Panc1 (cell line): ENCODE measurements around the gene ASMT. TPM values are rescaled to one million over a fixed set of nuclear protein-coding genes. Genes with fewer than 3 reads are reported as not detected.

ENCODE experiments used
- ATAC-seq: fragments of 200-7000 bp; cut with Tn5 transposase; 2 replicates; pipeline ENCODE4 v1.9.1; 2020; ENCODE audit warnings: mild to moderate bottlenecking, moderate library complexity
- BruUV-seq: library from RNA; stranded (reverse); fragments of 400-500 nt; replicated peaks from 2 replicates; lab custom pipeline; 2021; lab: Mats Ljungman, UMichigan
- CTCF ChIA-PET: fragments of 300-600 bp; sonication (Branson Sonifier 250); formaldehyde crosslinking; loops from one replicate; lab custom pipeline; 2022; ENCODE audit warnings: antibody characterized with exemption; lab: Charles Lee
- POLR2A ChIA-PET: fragments of 300-600 bp; sonication (Branson Sonifier 250); formaldehyde crosslinking; loops from one replicate; lab custom pipeline; 2022; ENCODE audit warnings: antibody characterized with exemption; lab: Charles Lee
- DNase-seq: peaks from one replicate; pipeline ENCODE4 v3.0.0-alpha.2; 2010; ENCODE audit warnings: low read depth, low spot score
- H3K27ac ChIP-seq: 2 replicates; pipeline ENCODE4 v1.5.1; 2011; ENCODE audit warnings: mild to moderate bottlenecking, low read length, inconsistent platforms
- H3K27me3 ChIP-seq: fragments of 200-500 bp; sonication (Bioruptor generic); 2 replicates; pipeline ENCODE4 v1.6.0; 2014; ENCODE audit warnings: low read length, inconsistent platforms; ENCODE audit not compliant: control insufficient read depth, insufficient read depth
- H3K36me3 ChIP-seq: fragments of 200-500 bp; sonication (Bioruptor generic); 2 replicates; pipeline ENCODE4 v1.5.1; 2014; ENCODE audit warnings: inconsistent platforms, mild to moderate bottlenecking, low read length, moderate library complexity; ENCODE audit not compliant: control insufficient read depth, insufficient read depth
- H3K4me1 ChIP-seq: 2 replicates; pipeline ENCODE4 v1.5.1; 2011; ENCODE audit warnings: inconsistent platforms, mild to moderate bottlenecking, low read length, moderate library complexity; ENCODE audit not compliant: control insufficient read depth, insufficient read depth
- H3K4me3 ChIP-seq, 2 experiments: 2 replicates each; pipeline ENCODE4 v1.5.1; 2011 to 2012; ENCODE audit warnings: low read depth in 2 of 2, low read length in 2 of 2, mild to moderate bottlenecking in 2 of 2, inconsistent platforms in 1 of 2, moderate library complexity in 1 of 2
- H3K9me3 ChIP-seq: fragments of 200-500 bp; sonication (Bioruptor generic); 2 replicates; pipeline ENCODE4 v1.5.1; 2014; ENCODE audit warnings: low read depth, mild to moderate bottlenecking, inconsistent platforms, low read length, moderate library complexity; ENCODE audit not compliant: control insufficient read depth, insufficient read depth
- CTCF ChIP-seq: fragments of 450-650 bp; IDR thresholded peaks from 2 replicates; pipeline ENCODE4 v1.5.1; 2017; ENCODE audit warnings: mild to moderate bottlenecking
- POLR2AphosphoS5 ChIP-seq: IDR thresholded peaks from 2 replicates; pipeline ENCODE4 v1.6.1; 2012; ENCODE audit warnings: mild to moderate bottlenecking, low read depth, low read length, moderate library complexity
- REST ChIP-seq, 2 experiments: IDR thresholded peaks; 2 replicates each; pipeline ENCODE4 v1.6.1; 2011 to 2012; ENCODE audit warnings: low read depth in 2 of 2, control low read depth in 1 of 2, low read length in 1 of 2, mild to moderate bottlenecking in 1 of 2, moderate library complexity in 1 of 2; ENCODE audit not compliant: insufficient read depth in 1 of 2
- SIN3A ChIP-seq: IDR thresholded peaks from 2 replicates; pipeline ENCODE4 v1.6.1; 2012; ENCODE audit warnings: low read depth, mild to moderate bottlenecking, low read length, moderate library complexity, borderline replicate concordance; ENCODE audit not compliant: insufficient read depth
- TCF7L2 ChIP-seq: IDR thresholded peaks from 2 replicates; pipeline ENCODE4 v1.6.1; 2011; ENCODE audit warnings: mild to moderate bottlenecking, low read depth, low read length, inconsistent platforms
- in situ Hi-C: cut with HindIII; loops from 2 replicates; pipeline ENCODE4 v1.10.0; 2016; ENCODE audit warnings: low sequenced_read_pairs, low pct_unique_long_range_greater_than_20kb
- intact Hi-C: fragments of 100-400 bp; cut with micrococcal nuclease; formaldehyde crosslinking; loops from one replicate; pipeline ENCODE4 v1.10.0; 2022; ENCODE audit not compliant: unreplicated experiment
- total RNA-seq: library from RNA; stranded (reverse); gene quantifications from one replicate; pipeline ENCODE4 v1.2.1, GENCODE V29; 2021; ENCODE audit not compliant: unreplicated experiment

The ASMT gene
- total RNA-seq, 1 experiment from 2014 or later: not detected

- ChIA-PET POLR2A (no interaction called here), CTCF (no interaction called here)
- DNase-seq (no peak), ATAC-seq (no peak)
- Histone ChIP-seq H3K27me3 (no peaks in the 10 kb centered on the region), H3K27ac (no peak overlapping the region), H3K4me3 (no peak overlapping the region), H3K36me3 (no peaks in the 10 kb centered on the region; the same call in 1 of the 2 replicates), H3K4me1 (no peaks in the 10 kb centered on the region), H3K9me3 (no peaks in the 10 kb centered on the region)
- in situ Hi-C loops (no loop called here), intact Hi-C loops (no loop called here)
- BruUV-seq: no TSS peak
- TF ChIP-seq SIN3A (no peak), TCF7L2 (no peak), CTCF (no peak), REST (IDR thresholded peaks at IDR 0.05; ENCODE audit: insufficient read depth in 1 of 2, low read depth in 2 of 2, low read length in 1 of 2) (no peak), POLR2AphosphoS5 (no peak)
These were observed 12.6 kb upstream of the ASMT start for GRCh38 chrX:1602299-1602698.

- TF ChIP-seq SIN3A (no peak), TCF7L2 (no peak), POLR2AphosphoS5 (no peak), CTCF (no peak), REST (IDR thresholded peaks at IDR 0.05; ENCODE audit: insufficient read depth in 1 of 2, low read depth in 2 of 2, low read length in 1 of 2) (no peak)
- CTCF ChIA-PET: no interaction called here
- intact Hi-C loops: no loop called here
These were observed 8.4 kb upstream of the ASMT start for GRCh38 chrX:1606496-1606895.

More at GRCh38 chrX:1606496-1606895, 8.4 kb upstream of the ASMT start:
- H3K4me1 ChIP-seq: no peaks in the 10 kb centered on the region
- no peaks in the 10 kb centered on the region for H3K27me3 ChIP-seq
- no peaks in the 10 kb centered on the region; the same call in 1 of the 2 replicates for H3K36me3 ChIP-seq
- DNase-seq: no peak
- ATAC-seq: no peak
- BruUV-seq: no TSS peak
- in situ Hi-C loops: no loop called here
- no peaks in the 10 kb centered on the region for H3K9me3 ChIP-seq
- H3K27ac ChIP-seq: no peak overlapping the region
- H3K4me3 ChIP-seq: no peak overlapping the region
- POLR2A ChIA-PET: no interaction called here
